Thymus (tissue), 11 donors: ENCODE data around the gene KDSR. TPM values are rescaled to one million over a fixed set of nuclear protein-coding genes. Genes with fewer than 3 reads are reported as not detected.
A peak's percentile ranks its signal among the peaks of the same experiment; 100 is the strongest.
"Not testable (repeated sequence)": the region's sequence is repeated elsewhere in the genome, so short reads cannot be mapped to it uniquely, and the experiment has no call there.

Experiments used
- DNase-seq, 9 donors: peaks; one replicate each; pipeline ENCODE4 v3.0.0-alpha.2; 2013; ENCODE audit warnings: low spot score in 9 of 9, low read depth in 6 of 9, missing footprints in 1 of 9
- H3K27ac ChIP-seq, 2 donors: one replicate each; pipeline ENCODE4 v1.5.1; 2013; ENCODE audit warnings: control low read depth in 1 of 2, low read depth in 1 of 2, low read length in 1 of 2, mild to moderate bottlenecking in 1 of 2, moderate library complexity in 1 of 2
- H3K27me3 ChIP-seq, 2 donors: one replicate each; pipeline ENCODE4 v1.5.1; 2013; ENCODE audit warnings: low read length in 1 of 2; ENCODE audit not compliant: control insufficient read depth in 2 of 2, insufficient read depth in 1 of 2
- H3K36me3 ChIP-seq, 2 donors: one replicate each; pipeline ENCODE4 v1.5.1; 2013; ENCODE audit warnings: low read length in 1 of 2, mild to moderate bottlenecking in 1 of 2, moderate library complexity in 1 of 2; ENCODE audit not compliant: control insufficient read depth in 2 of 2, insufficient read depth in 2 of 2
- H3K4me1 ChIP-seq, 2 donors: one replicate each; pipeline ENCODE4 v1.5.1; 2013; ENCODE audit warnings: low read length in 2 of 2; ENCODE audit not compliant: control insufficient read depth in 2 of 2, insufficient read depth in 2 of 2
- H3K4me3 ChIP-seq, 2 donors: one replicate each; pipeline ENCODE4 v1.5.1; 2013; ENCODE audit warnings: low read length in 2 of 2, control low read depth in 1 of 2, mild to moderate bottlenecking in 1 of 2
- H3K9me3 ChIP-seq, 2 donors: one replicate each; pipeline ENCODE4 v1.5.1; 2013; ENCODE audit warnings: low read length in 1 of 2, mild to moderate bottlenecking in 1 of 2; ENCODE audit not compliant: control insufficient read depth in 2 of 2, insufficient read depth in 1 of 2
- WGBS: extraction: QIAGEN DNeasy Blood & Tissue Kit; methylation state at CpG from one replicate; pipeline ENCODE4 v1.1.7; 2013; 5-methylcytosine and 5-hydroxymethylcytosine counted together
- polyA plus RNA-seq: library from polyadenylated mRNA; stranded (reverse); fragments of 200-250 nt; gene quantifications from one replicate; pipeline ENCODE4 v1.2.3, GENCODE V29; 2013
- total RNA-seq: library from RNA; stranded (reverse); fragments of 120-200 nt; gene quantifications from one replicate; pipeline ENCODE4 v1.2.4, GENCODE V29; 2013
- donor health status: healthy.

Gene KDSR
- total and polyA plus RNA-seq, 2 donors = 12.2 to 28.0 TPM

- no peak overlapping the region for H3K27ac ChIP-seq
- no peak overlapping the region for H3K4me3 ChIP-seq
- WGBS = 92% methylated on average over 2 of the region's 2 CpGs
- no peaks in the 10 kb centered on the region for H3K4me1 ChIP-seq
- no peaks in the 10 kb centered on the region for H3K9me3 ChIP-seq
- no peaks in the 10 kb centered on the region for H3K27me3 ChIP-seq
- H3K36me3 ChIP-seq = no peaks in the 10 kb centered on the region
- no peak for DNase-seq
These were observed 9.5 kb upstream of the KDSR start for GRCh38 chr18:63376538-63376937.

- Histone ChIP-seq H3K36me3 (no peaks in the 10 kb centered on the region), H3K27me3 (no peaks in the 10 kb centered on the region), H3K9me3 (no peaks in the 10 kb centered on the region), H3K4me3 (no peak overlapping the region), H3K27ac (no peak overlapping the region), H3K4me1 (no peaks in the 10 kb centered on the region)
- DNase-seq = no peak
- 92% methylated on average over 1 of the region's 1 CpG for WGBS
These were observed 7.5 kb upstream of the KDSR start for GRCh38 chr18:63374540-63374939.

DNA sequence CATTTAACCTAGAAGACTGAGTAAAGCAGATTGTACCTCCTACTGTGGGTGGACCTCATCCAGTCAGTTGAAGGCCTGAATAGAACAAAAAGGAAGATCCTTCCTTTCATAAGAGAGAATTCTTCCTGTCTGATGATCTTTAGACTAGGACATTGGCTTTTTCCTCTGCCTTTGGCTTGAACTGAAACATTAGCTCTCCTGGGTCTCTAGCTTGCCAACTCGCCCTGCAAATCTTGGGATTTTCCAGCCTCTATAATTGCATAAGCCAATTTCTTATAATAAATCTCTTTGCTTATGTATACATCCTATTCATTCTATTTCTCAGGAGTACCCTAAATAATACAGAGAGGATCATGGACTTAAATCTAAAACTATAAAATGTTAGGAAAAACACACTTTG is 6.2 kb upstream of the KDSR start:
- 93% methylated on average over 1 of the region's 1 CpG for WGBS
- no peak overlapping the region for H3K27ac ChIP-seq
- no peak overlapping the region for H3K4me3 ChIP-seq
- no peaks in the 10 kb centered on the region for H3K36me3 ChIP-seq
- peaks cover 0 to 1% of the 10 kb centered on the region in 2 donors for H3K4me1 ChIP-seq
- no peaks in the 10 kb centered on the region for H3K9me3 ChIP-seq
- no peaks in the 10 kb centered on the region for H3K27me3 ChIP-seq
- no peak for DNase-seq

DNA sequence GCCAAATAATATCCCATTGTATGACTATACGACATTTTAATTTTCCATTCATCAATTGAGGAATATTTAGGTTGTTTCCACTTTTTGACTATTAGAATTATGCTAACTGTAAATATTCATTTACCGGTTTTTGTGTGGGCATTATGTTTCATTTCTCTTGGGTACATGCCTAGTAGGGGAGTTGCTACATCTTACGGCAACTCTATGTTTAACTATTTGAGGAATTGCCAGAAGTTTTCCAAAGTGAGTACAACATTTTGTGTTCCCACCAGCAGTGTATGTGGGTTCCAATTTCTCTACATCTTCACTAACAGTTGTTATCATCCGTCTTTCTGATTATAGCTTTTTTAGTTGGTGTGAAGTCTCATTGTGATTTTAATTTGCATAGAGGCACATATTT is 1.6 kb upstream of the KDSR start:
- Histone ChIP-seq H3K4me3 (no peak overlapping the region), H3K36me3 (no peaks in the 10 kb centered on the region), H3K9me3 (no peaks in the 10 kb centered on the region), H3K27ac (no peak overlapping the region), H3K27me3 (no peaks in the 10 kb centered on the region), H3K4me1 (peaks cover 11 to 14% of the 10 kb centered on the region in 2 donors)
- no peak for DNase-seq
- WGBS = 96% methylated on average over 4 of the region's 4 CpGs

- DNase-seq = peak in 7 of 9 donors; percentile 22 to 65 (median 35)
- H3K27ac ChIP-seq = peak overlapping the region; percentile 21 to 93
- no peaks in the 10 kb centered on the region for H3K9me3 ChIP-seq
- H3K4me3 ChIP-seq = peak overlapping the region; percentile 70
- WGBS = under 1% methylated on average over 65 of the region's 65 CpGs
- peaks cover 11 to 14% of the 10 kb centered on the region in 2 donors for H3K4me1 ChIP-seq
- peaks cover 7 to 11% of the 10 kb centered on the region in 2 donors for H3K36me3 ChIP-seq
- no peaks in the 10 kb centered on the region for H3K27me3 ChIP-seq
These were observed 573 bp downstream of the KDSR start for GRCh38 chr18:63366213-63367052.

GRCh38 chr18:63365876-63366212 is 1.2 kb downstream of the KDSR start:
- WGBS = 9% methylated on average over 12 of the region's 12 CpGs

DNA sequence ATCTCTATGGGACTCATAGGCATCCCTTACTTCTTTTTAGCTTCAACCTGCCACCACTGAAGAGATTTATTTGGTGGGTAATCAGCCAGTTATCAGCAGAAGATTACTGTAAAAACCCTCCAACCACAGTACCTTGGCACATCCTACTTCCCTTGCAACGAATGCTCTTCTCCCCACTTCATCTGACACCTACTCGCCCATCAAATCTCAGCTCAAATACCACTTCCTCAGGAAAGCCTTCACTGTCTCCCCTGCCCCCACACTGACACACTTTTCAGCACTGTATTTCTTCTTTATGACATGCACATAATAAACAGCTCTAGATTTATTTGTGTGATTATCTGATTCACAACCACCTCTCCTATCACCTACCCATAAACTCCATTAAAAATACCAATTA is 3.1 kb downstream of the KDSR start:
- H3K4me3 ChIP-seq = no peak overlapping the region
- 18% methylated on average over 2 of the region's 2 CpGs for WGBS
- no peak overlapping the region for H3K27ac ChIP-seq
- peak in 6 of 9 donors; percentile 6 to 70 (median 35) for DNase-seq
- peaks cover 11 to 14% of the 10 kb centered on the region in 2 donors for H3K4me1 ChIP-seq
- H3K36me3 ChIP-seq = peaks cover 7 to 12% of the 10 kb centered on the region in 2 donors
- no peaks in the 10 kb centered on the region for H3K9me3 ChIP-seq
- no peaks in the 10 kb centered on the region for H3K27me3 ChIP-seq

More at GRCh38 chr18:63365876-63366212, 1.2 kb downstream of the KDSR start:
- Histone ChIP-seq H3K4me3 (peak overlapping the region; percentile 70), H3K27me3 (no peaks in the 10 kb centered on the region), H3K36me3 (peaks cover 7 to 11% of the 10 kb centered on the region in 2 donors), H3K27ac (peak overlapping the region in 1 of 2 donors; percentile 21), H3K9me3 (no peaks in the 10 kb centered on the region), H3K4me1 (peaks cover 11 to 14% of the 10 kb centered on the region in 2 donors)
- DNase-seq = peak in 1 of 9 donors; percentile 2

DNA sequence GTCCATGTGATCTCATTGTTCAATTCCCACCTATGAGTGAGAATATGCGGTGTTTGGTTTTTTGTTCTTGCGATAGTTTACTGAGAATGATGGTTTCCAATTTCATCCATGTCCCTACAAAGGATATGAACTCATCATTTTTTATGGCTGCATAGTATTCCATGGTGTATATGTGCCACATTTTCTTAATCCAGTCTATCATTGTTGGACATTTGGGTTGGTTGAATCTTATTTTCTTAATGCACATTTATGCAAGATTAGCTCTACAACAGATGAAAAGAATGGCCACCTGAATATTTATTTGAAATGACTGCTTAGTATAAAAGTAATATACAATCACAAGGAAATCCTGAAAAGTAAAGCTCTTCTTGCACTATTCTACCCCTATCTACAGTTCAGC is 3.6 kb downstream of the KDSR start:
- Histone ChIP-seq H3K4me1 (peaks cover 11 to 14% of the 10 kb centered on the region in 2 donors), H3K36me3 (peaks cover 7 to 16% of the 10 kb centered on the region in 2 donors)
- not testable (repeated sequence) for H3K9me3 ChIP-seq, DNase-seq, H3K27ac ChIP-seq, H3K4me3 ChIP-seq, H3K27me3 ChIP-seq
- no CpG with 5 or more reads among the region's 2 CpGs for WGBS

DNA sequence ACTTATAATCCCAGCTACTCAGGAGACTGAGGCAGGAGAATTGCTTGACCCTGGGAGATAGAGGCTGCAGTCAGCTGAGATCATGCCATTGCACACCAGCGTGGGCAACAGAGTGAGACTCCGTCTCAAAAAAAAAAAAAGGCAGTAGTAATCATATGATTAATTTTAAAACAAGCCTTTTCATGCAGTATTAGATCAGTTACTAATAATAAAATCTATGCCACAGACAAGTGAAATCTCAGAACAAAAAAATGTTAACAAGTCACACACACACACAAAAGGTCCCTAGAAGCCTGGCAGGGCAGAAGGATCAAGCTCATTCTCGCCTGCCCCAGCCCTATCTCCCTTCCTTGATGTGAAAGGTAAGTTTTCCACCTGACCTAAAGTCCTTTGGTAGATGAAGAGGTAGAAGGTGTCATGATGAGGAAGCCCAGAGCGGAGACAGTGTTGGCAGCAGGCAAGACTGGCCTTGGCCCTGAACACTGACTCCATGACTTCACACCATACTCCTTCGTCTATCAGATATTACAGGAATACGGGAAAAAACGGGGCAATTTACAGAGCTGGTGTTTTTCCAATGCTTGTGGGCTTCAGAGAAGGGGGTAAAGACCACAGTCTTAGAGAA is 10.6 kb downstream of the KDSR start:
- H3K27me3 ChIP-seq = no peaks in the 10 kb centered on the region
- DNase-seq = no peak
- no peaks in the 10 kb centered on the region for H3K4me1 ChIP-seq
- H3K9me3 ChIP-seq = no peaks in the 10 kb centered on the region
- WGBS = 97% methylated on average over 7 of the region's 7 CpGs
- H3K27ac ChIP-seq = no peak overlapping the region
- no peak overlapping the region for H3K4me3 ChIP-seq
- peaks cover 21 to 48% of the 10 kb centered on the region in 2 donors for H3K36me3 ChIP-seq
